HG02623 (cell line): ENCODE measurements around the gene TBX3.

Experiments used
- ATAC-seq: cut with Tn5 transposase; IDR thresholded peaks from one replicate; pipeline ENCODE4 v1.9.1; 2021; ENCODE audit warnings: moderate library complexity; ENCODE audit not compliant: unreplicated experiment

The TBX3 gene

DNA sequence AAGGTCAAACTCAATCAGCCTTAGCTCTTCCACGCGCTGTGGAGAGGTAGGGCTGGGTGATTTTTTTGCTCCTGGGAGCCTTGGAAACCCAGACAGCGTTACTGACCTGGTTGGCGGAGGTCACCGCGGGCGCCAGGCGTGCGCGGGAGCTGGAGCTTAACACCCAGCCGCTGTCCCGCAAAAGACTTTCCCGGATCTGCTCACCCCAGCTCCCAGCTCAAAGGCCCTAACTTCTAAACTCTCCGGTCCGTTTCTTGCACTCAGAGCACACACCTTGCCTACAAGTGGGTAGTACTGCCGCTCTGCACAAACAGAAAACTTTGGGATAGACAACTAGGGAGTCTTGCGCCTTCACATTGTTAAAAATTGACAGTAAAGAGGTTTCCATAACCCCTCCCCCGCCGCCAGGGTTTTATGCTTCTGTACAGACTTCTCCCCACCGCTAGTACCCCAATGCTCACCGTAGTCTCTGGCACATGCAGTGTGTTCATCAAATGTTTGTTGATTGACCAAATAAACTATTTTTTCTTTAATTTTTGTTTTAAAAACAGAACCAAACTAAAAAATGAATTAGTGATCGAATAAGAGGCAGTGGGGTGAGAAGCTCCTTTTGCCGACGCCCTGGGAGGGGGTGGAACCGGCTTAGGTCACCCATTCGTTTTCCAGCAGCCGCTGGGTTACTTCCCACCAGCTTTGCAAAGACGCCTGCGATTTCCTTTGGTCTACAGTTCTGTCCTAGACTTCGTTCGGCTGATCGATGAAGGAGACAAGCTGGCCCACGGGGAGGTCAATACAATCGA, 12.7 kb upstream of the TBX3 start:
- ATAC-seq, result no peak

GRCh38 chr12:114695305-114695592, 11.3 kb upstream of the TBX3 start:
- no peak for ATAC-seq

- no peak for ATAC-seq
Observed at GRCh38 chr12:114694436-114695304, 10.7 kb upstream of the TBX3 start.

DNA sequence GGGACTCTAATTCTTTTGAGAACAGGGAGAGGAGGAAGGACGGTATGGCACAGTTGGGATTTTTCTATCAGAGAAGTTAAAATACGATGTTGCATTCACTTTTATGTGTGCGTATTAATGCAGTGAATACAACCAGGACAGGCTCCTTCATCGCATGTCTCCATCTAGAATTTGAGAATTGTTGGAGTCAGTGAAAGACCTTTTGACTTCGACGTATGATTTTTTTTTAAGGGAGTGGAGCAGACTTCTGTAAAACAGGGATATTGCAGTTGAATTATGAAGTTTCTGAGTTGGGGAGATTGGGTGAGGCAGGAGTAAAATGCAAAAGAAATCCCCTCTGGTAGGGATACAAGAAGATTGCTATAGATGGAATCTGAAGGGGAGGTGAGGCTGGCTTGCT, 9.6 kb upstream of the TBX3 start:
- no peak for ATAC-seq

GRCh38 chr12:114693059-114693531, 9.1 kb upstream of the TBX3 start:
- no peak for ATAC-seq

DNA sequence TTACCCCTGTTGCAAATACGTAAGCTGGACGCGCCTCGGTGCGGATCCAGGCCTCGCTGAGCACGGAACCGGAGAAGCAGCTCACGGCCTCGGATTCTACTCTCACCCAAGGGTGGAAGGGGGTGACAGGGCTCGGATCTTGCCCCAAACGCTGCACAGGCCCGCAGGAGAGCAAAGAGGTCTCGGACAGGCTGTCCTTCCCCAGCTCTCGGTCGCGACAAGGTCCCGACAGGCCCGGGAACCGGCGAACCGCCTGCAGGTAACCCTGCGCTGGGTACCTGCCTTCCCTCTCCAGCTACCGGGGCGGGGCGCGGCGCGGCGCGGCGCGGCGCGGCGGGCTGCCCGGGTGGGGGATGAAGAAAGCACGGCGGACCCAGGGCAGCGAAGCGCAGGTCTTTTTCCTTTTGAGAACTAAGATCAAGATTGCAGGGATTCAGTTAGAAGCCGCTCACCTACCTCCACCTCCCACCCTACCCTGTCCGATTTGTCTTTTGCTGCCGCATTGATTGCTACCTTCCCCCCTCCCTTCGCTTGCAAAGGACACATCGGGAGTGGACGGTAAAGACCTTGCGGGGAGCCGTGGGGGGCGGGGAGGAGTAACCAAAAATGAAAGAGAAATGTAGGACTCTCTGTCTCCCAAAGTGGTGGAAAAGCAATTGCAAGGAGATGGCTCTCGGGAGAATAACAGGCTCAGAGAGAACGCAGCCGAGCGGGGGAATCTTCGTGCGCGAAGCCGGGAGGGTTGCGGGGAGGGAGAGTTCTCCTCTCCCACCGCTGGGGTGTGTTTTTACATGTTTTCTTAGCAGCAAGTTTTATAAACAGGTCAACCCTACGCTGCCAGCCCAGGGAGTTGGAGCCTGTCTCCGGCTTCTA, 8.4 kb upstream of the TBX3 start:
- ATAC-seq, result no peak

GRCh38 chr12:114691763-114692185, 7.8 kb upstream of the TBX3 start:
- no peak for ATAC-seq

DNA sequence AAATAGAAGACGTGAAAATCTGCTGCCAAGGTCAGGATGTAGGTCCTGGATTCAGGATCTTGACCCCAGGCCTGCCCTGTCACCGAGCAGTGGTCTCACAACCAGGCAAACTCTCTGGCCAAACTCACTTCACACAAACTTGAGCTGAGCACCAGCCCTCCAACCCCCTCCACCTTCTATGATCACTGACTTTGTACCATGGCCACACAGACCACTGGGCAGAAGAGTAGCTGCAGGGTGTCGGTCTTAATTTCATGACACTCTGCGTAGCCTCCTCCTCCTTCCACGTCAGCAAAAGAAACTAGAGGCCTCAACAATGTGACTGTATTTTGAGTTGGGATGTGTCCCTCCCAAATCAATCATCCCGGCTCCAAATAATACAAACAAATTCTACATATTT, 7.2 kb upstream of the TBX3 start:
- ATAC-seq, result no peak

GRCh38 chr12:114690267-114691135, 6.5 kb upstream of the TBX3 start:
- no peak for ATAC-seq

GRCh38 chr12:114689075-114689994, 5.4 kb upstream of the TBX3 start:
- no peak for ATAC-seq

GRCh38 chr12:114688256-114688845, 4.4 kb upstream of the TBX3 start:
- no peak for ATAC-seq

DNA sequence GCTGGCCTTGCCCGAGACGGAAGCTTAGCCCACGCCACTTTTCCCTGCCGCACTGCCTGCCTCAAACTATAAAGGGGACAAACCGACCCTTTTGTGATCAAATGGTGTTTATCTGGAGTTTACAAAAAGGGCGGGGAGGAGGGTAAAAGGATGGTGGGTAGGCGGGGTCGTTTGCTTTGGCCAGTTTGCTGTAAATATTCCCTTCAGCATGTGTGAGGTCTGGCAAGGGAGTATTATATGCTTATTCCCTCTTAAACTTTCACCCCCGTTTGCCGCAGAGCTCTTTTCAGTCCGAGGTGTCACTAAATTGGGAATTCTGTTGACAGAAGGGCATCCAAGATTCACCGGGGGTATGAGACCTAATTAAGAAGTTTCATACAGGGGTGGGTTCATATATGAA, 3.8 kb upstream of the TBX3 start:
- ATAC-seq, result no peak

GRCh38 chr12:114686773-114687500, 3.0 kb upstream of the TBX3 start:
- ATAC-seq, result no peak

- ATAC-seq, result no peak
Observed at GRCh38 chr12:114686426-114686772, 2.4 kb upstream of the TBX3 start.

DNA sequence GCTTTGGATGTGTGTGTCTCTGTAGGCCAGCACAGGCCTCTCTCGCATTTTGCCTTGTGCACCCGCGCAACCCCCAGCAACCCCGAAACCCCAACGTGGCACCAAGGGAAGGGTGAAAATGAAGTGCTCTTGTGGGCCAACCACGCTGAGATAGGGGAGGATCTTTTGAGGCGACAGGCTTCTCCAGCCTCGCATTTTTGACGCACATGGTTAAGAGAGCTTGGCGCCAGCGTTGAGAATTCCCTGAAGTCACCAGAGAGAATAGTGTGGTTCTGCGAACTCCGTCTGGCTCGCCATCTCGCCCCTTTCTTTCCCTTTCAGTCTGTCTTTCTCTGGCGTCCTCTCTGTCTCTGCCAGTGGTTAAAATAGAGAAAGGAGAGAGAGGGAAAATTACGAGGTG, 1.9 kb upstream of the TBX3 start:
- no peak for ATAC-seq

DNA sequence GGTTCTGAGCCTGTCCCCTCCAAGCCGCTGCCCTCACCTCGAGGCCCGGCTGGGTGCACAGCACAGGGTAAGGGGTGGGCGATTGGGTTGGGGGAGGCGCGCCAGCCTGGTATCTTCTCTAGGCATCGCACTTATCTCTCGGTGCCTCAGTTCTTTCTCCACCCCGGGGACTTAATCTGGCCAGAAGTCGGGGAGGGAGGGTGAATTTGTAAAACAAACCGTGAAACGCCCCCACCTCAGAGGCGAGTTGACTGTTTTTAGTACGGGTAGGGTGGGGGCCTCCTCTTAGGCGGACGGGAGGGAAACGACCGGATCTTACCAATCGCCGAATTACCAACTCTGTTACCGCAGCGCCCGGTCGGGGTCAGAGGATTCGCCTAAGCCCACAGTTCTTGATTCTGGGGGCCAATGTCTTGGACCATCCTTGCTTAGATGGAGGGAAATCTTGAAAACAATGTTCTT, 1.4 kb upstream of the TBX3 start:
- no peak for ATAC-seq

GRCh38 chr12:114684870-114685273, 897 bp upstream of the TBX3 start:
- ATAC-seq, result no peak

GRCh38 chr12:114683709-114684097, 272 bp downstream of the TBX3 start:
- no peak for ATAC-seq
